Mucosa of descending colon (tissue), 3 donors: ENCODE measurements around the gene TUFT1. TPM values are rescaled to one million over a fixed set of nuclear protein-coding genes. Genes with fewer than 3 reads are reported as not detected.

ENCODE experiments used
- ATAC-seq: fragments of 200-7000 bp; cut with Tn5 transposase; one replicate; pipeline ENCODE4 v1.9.1; 2020; ENCODE audit warnings: mild to moderate bottlenecking, moderate library complexity
- DNase-seq, 3 donors: peaks; one replicate each; pipeline ENCODE4 v3.0.0-alpha.2; 2020
- H3K36me3 ChIP-seq: fragments of 200-600 bp; one replicate; pipeline ENCODE4 v1.8.0; 2021; ENCODE audit warnings: low read depth, mild to moderate bottlenecking
- H3K4me1 ChIP-seq: fragments of 200-600 bp; one replicate; pipeline ENCODE4 v1.8.0; 2021; ENCODE audit warnings: low read depth, mild to moderate bottlenecking
- H3K4me3 ChIP-seq: fragments of 200-600 bp; one replicate; pipeline ENCODE4 v1.8.0; 2021; ENCODE audit warnings: mild to moderate bottlenecking
- H3K9me3 ChIP-seq: fragments of 200-600 bp; one replicate; pipeline ENCODE4 v1.8.0; 2021; ENCODE audit warnings: mild to moderate bottlenecking
- intact Hi-C, 2 donors: fragments of 100-400 bp; cut with DNase I in 1 of 2; cut with micrococcal nuclease in 1 of 2; formaldehyde crosslinking; loops; one replicate each; pipeline versions ENCODE4 v1.11.0 to v1.11.1; 2022; cut with DNase I, micrococcal nuclease
- long read RNA-seq, 2 donors: library from polyadenylated mRNA; unstranded; transcript quantifications; one replicate each; pipeline ENCODE4 v2.0.0, GENCODE V29; 2019 to 2021
- total RNA-seq, 3 donors: library from RNA; stranded (reverse); fragmentation: NEBNext Ultra II Directional in 2 of 3; extraction: Animal tissue kit (Norgen Biotek cat#: 25700) in 2 of 3; gene quantifications; one replicate each; pipeline versions ENCODE4 v1.2.1 to v1.2.4, GENCODE V29; 2021 to 2023
- TF ChIP-seq, protein P1 (sequence below): fragments of 200-600 bp; IDR thresholded peaks from one replicate; pipeline ENCODE4 v1.8.0; 2022; ENCODE audit warnings: antibody characterized with exemption, mild to moderate bottlenecking
- donor health status: DM: no; HTN: no; CAD: no; lungs with moderate emphysema.
- donor health status: DM: no; HTN: no; CAD: no.
- donor health status: DM: no; HTN: yes; CAD: no.

TUFT1 gene, protein sequence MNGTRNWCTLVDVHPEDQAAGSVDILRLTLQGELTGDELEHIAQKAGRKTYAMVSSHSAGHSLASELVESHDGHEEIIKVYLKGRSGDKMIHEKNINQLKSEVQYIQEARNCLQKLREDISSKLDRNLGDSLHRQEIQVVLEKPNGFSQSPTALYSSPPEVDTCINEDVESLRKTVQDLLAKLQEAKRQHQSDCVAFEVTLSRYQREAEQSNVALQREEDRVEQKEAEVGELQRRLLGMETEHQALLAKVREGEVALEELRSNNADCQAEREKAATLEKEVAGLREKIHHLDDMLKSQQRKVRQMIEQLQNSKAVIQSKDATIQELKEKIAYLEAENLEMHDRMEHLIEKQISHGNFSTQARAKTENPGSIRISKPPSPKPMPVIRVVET
- 10 to 100 TPM; 20.2 to 38.0 (median 27.5) TPM for total RNA-seq
- long read RNA-seq, donor 1, transcript TUFT1-202 (12 exons, 3,033 nt): major isoform, 10 of 25 reads
- long read RNA-seq, donor 1, transcript TUFT1-203 (13 exons, 3,111 nt): minor isoform, 8 of 25 reads
- long read RNA-seq, donor 1, partial matches to known transcripts: 2 of 25 reads
- long read RNA-seq, donor 1, other reads (novel, unspliced or antisense): 5 of 25 reads
- long read RNA-seq, donor 2, partial matches to known transcripts: 0 of 7 reads
- long read RNA-seq, donor 2, other reads (novel, unspliced or antisense): 1 of 7 reads

DNA sequence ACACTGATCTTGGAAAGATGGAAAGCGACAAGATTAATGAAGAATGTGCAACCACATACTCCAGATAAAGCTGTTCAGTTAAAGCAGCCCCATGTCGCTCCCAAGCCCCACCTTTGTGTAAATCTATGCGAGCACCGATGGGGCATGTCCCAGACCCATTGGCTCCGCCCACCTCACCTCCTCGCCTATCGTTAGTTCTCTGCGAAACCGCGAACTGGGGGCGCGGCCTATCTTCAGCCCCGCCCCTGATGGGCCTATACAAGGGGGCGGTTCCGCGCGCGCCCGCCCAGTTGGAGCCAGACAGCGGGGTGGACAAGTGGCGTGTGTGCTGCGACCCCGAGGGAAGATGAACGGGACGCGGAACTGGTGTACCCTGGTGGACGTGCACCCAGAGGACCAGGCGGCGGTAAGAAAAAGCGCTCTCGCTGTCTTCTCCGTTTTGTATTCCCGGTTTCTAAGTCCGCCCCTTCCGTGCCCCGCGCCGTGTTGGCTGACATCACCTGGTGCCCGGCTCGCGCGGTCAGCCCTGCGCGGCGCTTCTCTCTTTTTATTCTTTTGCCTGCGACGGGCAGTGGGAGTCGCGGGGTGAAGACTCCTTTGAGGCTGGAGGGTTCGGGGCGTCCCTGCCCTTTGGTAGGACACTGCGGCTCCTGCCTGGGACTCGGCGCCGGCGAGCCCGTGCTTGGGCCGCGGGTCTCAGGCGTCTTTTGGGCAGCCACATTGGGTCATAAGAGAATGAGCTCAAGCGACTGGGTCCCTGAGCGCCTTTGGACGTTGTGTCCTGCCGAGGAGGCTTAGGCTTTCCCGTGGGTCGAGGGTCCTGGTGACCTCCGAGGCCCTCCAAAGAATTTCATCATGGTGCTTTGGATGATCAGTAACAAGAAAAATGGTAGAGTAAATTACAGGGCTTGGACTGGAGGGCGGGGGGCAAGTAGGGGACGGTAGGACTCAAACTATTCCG, at the start of gene TUFT1:
TSS of gene TUFT1 (plus strand) at position 289 of the 961 bp plus-strand sequence. CDS start at position 347, 58 bp downstream.
- H3K36me3 ChIP-seq: no peaks in the 10 kb centered on the region
- peak; percentile 96 to 98 (median 97) for DNase-seq
- intact Hi-C loops: no loop called here
- peaks cover 32% of the 10 kb centered on the region for H3K4me1 ChIP-seq
- no peaks in the 10 kb centered on the region for H3K9me3 ChIP-seq
- peak within 1 kb of the TSS; percentile 41 for H3K4me3 ChIP-seq
- ATAC-seq: peak; percentile 89
- TF ChIP-seq, protein P1, sequence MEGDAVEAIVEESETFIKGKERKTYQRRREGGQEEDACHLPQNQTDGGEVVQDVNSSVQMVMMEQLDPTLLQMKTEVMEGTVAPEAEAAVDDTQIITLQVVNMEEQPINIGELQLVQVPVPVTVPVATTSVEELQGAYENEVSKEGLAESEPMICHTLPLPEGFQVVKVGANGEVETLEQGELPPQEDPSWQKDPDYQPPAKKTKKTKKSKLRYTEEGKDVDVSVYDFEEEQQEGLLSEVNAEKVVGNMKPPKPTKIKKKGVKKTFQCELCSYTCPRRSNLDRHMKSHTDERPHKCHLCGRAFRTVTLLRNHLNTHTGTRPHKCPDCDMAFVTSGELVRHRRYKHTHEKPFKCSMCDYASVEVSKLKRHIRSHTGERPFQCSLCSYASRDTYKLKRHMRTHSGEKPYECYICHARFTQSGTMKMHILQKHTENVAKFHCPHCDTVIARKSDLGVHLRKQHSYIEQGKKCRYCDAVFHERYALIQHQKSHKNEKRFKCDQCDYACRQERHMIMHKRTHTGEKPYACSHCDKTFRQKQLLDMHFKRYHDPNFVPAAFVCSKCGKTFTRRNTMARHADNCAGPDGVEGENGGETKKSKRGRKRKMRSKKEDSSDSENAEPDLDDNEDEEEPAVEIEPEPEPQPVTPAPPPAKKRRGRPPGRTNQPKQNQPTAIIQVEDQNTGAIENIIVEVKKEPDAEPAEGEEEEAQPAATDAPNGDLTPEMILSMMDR: no peak

- H3K4me1 ChIP-seq: no peaks in the 10 kb centered on the region
- no peaks in the 10 kb centered on the region for H3K9me3 ChIP-seq
- intact Hi-C loops: no loop called here
- TF ChIP-seq, protein P1: no peak
- no peaks in the 10 kb centered on the region for H3K36me3 ChIP-seq
- ATAC-seq (no peak), DNase-seq (no peak)
- no peak overlapping the region for H3K4me3 ChIP-seq
These were observed 48.5 kb upstream of the TUFT1 start for GRCh38 chr1:151491641-151492040.

GRCh38 chr1:151492120-151492519, 48.0 kb upstream of the TUFT1 start:
- TF ChIP-seq, protein P1: no peak
- H3K9me3 ChIP-seq: no peaks in the 10 kb centered on the region
- no peaks in the 10 kb centered on the region for H3K4me1 ChIP-seq
- no peak overlapping the region for H3K4me3 ChIP-seq
- DNase-seq (no peak), ATAC-seq (no peak)
- no peaks in the 10 kb centered on the region for H3K36me3 ChIP-seq
- intact Hi-C loops: no loop called here

DNA sequence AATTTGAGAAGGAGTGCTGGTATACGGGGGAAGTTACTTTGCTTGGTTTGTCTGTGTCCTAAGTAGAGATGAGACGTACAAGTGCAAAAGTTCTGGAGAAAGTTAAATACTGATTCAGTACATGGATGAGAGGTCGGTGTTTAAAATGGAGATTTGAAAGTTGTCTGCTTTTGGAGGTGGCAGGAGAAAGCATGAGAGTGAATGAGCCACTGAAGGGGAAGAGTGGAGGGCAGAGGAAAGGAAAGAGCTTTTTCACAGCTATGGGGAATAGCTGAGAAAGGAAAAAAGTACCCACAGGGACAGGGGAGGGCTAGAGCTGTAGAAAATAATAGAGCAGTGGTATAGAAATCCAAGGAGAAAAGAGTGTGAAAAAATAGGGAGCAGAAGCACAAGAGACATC, 47.1 kb upstream of the TUFT1 start:
- H3K4me3 ChIP-seq: no peak overlapping the region
- no peaks in the 10 kb centered on the region for H3K9me3 ChIP-seq
- H3K4me1 ChIP-seq: no peaks in the 10 kb centered on the region
- DNase-seq: no peak
- intact Hi-C loops: no loop called here
- TF ChIP-seq, protein P1: no peak
- ATAC-seq: no peak
- H3K36me3 ChIP-seq: no peaks in the 10 kb centered on the region

DNA sequence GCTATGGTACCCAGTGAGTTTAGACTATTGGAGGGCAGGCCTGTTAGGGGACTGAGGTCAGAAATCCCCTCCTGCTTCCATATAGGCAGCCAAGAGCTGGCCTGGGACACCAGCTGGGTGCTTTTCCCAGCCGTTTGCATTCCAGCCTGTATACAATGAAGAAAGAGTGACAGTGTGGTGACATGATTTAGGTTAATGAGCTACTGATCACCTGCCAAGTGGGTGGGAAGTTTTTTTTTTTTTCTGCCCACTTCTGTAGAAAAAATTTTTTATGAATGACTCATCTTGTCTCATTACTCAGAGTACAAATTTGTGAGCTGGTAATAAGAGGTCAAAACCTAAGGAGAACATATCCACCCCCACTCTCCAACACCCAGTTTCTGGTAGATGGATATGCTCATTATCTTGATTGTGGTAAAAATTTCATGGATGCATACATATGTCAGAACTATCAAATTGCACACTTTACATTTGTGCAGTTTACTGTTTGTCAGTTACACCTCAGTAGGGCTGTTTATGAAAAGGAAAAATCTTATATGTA, 45.3 kb upstream of the TUFT1 start:
- DNase-seq (no peak), ATAC-seq (peak; percentile 68)
- no peaks in the 10 kb centered on the region for H3K9me3 ChIP-seq
- no peaks in the 10 kb centered on the region for H3K36me3 ChIP-seq
- H3K4me1 ChIP-seq: no peaks in the 10 kb centered on the region
- H3K4me3 ChIP-seq: no peak overlapping the region
- TF ChIP-seq, protein P1: no peak
- intact Hi-C loops: no loop called here
